Endodermal cell (in vitro differentiated cells): ENCODE data around the gene CBFB. TPM values are rescaled to one million over a fixed set of nuclear protein-coding genes. Genes with fewer than 3 reads are reported as not detected.

Experiments
- DNase-seq: peaks from one replicate; pipeline ENCODE4 v3.0.0-alpha.2; 2017
- H3K27ac ChIP-seq: 2 replicates; pipeline ENCODE4 v1.5.1; 2013; ENCODE audit warnings: mild to moderate bottlenecking, low read depth, low read length, moderate library complexity
- H3K27me3 ChIP-seq: 2 replicates; pipeline ENCODE4 v1.6.1; 2013; ENCODE audit warnings: mild to moderate bottlenecking, low read length, moderate library complexity; ENCODE audit not compliant: insufficient read depth, control insufficient read depth, poor library complexity, severe bottlenecking
- H3K36me3 ChIP-seq: 2 replicates; pipeline ENCODE4 v1.7.0; 2013; ENCODE audit warnings: mild to moderate bottlenecking, low read length, moderate library complexity; ENCODE audit not compliant: control insufficient read depth, insufficient read depth
- H3K4me1 ChIP-seq: one replicate; pipeline ENCODE4 v1.7.0; 2013; ENCODE audit warnings: low read length; ENCODE audit not compliant: control insufficient read depth, insufficient read depth
- H3K4me3 ChIP-seq: 2 replicates; pipeline ENCODE4 v1.5.1; 2013; ENCODE audit warnings: mild to moderate bottlenecking, low read length, moderate library complexity
- H3K9ac ChIP-seq: 2 replicates; pipeline ENCODE4 v1.6.1; 2013; ENCODE audit warnings: mild to moderate bottlenecking, low read length, moderate library complexity; ENCODE audit not compliant: poor library complexity, severe bottlenecking; ENCODE audit errors: extremely low read depth
- H3K9me3 ChIP-seq: 2 replicates; pipeline ENCODE4 v1.6.1; 2013; ENCODE audit warnings: mild to moderate bottlenecking, low read length, moderate library complexity; ENCODE audit not compliant: control insufficient read depth
- H3K27ac Mint-ChIP-seq: 2 replicates; pipeline ENCODE4 v1.8.0; 2020; ENCODE audit warnings: mixed read lengths
- H3K27me3 Mint-ChIP-seq: 2 replicates; pipeline ENCODE4 v1.8.0; 2021; ENCODE audit warnings: mild to moderate bottlenecking, mixed read lengths; ENCODE audit not compliant: insufficient read depth
- H3K36me3 Mint-ChIP-seq: 2 replicates; pipeline ENCODE4 v1.8.0; 2020; ENCODE audit warnings: low read depth, mixed read lengths
- H3K4me1 Mint-ChIP-seq: 2 replicates; pipeline ENCODE4 v1.8.0; 2020; ENCODE audit warnings: mixed read lengths
- H3K4me3 Mint-ChIP-seq: 2 replicates; pipeline ENCODE4 v1.8.0; 2020; ENCODE audit warnings: mild to moderate bottlenecking, moderate library complexity, mixed read lengths
- H3K9me3 Mint-ChIP-seq: 2 replicates; pipeline ENCODE4 v1.8.0; 2020; ENCODE audit warnings: mild to moderate bottlenecking, mixed read lengths
- WGBS, 2 experiments: methylation state at CpG; one replicate each; pipeline versions ENCODE4 v1.1.5 to v1.1.7; 2013; ENCODE audit warnings: missing lambda C conversion rate in 2 of 2, mixed read lengths in 1 of 2; ENCODE audit not compliant: insufficient coverage in 1 of 2, insufficient read length in 1 of 2; 5-methylcytosine and 5-hydroxymethylcytosine counted together
- total RNA-seq, 2 donors: library from RNA; stranded (reverse); fragmentation: NEBNext Ultra II Directional in 1 of 2; extraction: Animal tissue kit (Norgen Biotek cat#: 25700) in 1 of 2; gene quantifications; 2 replicates in 1 of 2; 3 replicates in 1 of 2; pipeline ENCODE4 v1.2.1, GENCODE V29; 2021
- TF ChIP-seq, protein P1 (sequence below): fragments of 200-600 bp; sonication (generic); conservative IDR thresholded peaks from 2 replicates; pipeline ENCODE4 v1.5.0; 2021; ENCODE audit warnings: antibody characterized with exemption, mild to moderate bottlenecking

CBFB gene
- total RNA-seq, 2 donors from 2014 or later: 93.9 to 95.2 TPM

DNA sequence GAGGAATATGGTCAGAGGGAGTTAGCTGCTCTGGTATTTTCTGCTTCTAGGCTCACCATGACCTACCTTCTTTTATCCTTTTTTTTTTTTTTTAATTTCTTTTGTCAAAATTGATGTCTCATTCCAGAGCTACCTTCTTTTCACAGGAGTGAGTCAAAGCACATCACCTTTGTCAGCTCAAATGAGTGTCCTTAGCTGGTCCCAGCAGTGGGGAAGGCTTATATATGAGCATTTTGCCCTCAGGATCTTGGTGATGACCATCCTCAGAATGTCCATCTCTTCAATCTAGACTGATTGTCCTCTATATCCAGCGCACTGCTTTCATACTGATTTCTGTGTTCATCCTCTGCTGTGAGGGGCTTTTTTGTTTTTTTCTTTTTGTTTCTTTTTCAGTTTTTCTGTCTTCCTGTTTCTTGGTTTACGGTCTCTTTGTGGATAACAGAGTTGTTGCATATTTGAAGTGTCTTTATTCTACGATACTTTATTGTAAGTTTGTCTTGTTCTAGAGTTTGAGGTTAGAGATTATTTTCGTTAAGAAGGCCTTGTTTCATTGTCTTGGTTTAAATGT, 24.9 kb downstream of the CBFB start:
- no peak for DNase-seq
- peak overlapping the region; percentile 62 for H3K27ac Mint-ChIP-seq
- TF ChIP-seq, protein P1, sequence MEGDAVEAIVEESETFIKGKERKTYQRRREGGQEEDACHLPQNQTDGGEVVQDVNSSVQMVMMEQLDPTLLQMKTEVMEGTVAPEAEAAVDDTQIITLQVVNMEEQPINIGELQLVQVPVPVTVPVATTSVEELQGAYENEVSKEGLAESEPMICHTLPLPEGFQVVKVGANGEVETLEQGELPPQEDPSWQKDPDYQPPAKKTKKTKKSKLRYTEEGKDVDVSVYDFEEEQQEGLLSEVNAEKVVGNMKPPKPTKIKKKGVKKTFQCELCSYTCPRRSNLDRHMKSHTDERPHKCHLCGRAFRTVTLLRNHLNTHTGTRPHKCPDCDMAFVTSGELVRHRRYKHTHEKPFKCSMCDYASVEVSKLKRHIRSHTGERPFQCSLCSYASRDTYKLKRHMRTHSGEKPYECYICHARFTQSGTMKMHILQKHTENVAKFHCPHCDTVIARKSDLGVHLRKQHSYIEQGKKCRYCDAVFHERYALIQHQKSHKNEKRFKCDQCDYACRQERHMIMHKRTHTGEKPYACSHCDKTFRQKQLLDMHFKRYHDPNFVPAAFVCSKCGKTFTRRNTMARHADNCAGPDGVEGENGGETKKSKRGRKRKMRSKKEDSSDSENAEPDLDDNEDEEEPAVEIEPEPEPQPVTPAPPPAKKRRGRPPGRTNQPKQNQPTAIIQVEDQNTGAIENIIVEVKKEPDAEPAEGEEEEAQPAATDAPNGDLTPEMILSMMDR: no peak

DNA sequence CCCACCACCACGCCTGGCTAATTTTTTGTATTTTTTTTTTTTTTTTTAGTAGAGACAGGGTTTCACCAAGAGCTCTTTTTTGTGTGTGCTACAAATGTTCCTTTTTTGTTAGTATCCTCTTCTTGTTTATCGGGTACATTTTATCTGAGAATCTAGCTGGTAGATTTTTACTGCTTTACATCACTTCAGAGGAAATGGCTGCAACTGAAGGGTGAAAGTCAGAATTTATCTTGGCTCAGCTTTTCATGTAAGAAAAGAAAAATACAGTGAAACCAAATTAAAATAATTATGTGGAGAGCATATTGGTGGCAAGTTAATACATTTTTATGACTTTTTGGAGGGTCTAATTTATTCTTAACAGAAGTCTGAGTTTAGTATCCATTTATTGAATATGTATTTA, 26.0 kb downstream of the CBFB start:
- no peak for DNase-seq
- peaks cover 72% of the 10 kb centered on the region for H3K36me3 ChIP-seq

More for the DNA sequence above, 24.9 kb downstream of the CBFB start:
- peaks cover 2% of the 10 kb centered on the region for H3K9me3 Mint-ChIP-seq
- H3K4me1 Mint-ChIP-seq: no peaks in the 10 kb centered on the region
- Histone ChIP-seq H3K9me3 (no peaks in the 10 kb centered on the region), H3K27ac (no peak overlapping the region), H3K27me3 (no peaks in the 10 kb centered on the region), H3K9ac (no peak overlapping the region), H3K4me3 (no peak overlapping the region), H3K36me3 (peaks cover 68% of the 10 kb centered on the region), H3K4me1 (no peaks in the 10 kb centered on the region)
- H3K27me3 Mint-ChIP-seq: no peaks in the 10 kb centered on the region
- WGBS, 2 experiments: 80 to 96% methylated on average over 1 to 4 of the region's 4 CpGs
- peaks cover 39% of the 10 kb centered on the region for H3K36me3 Mint-ChIP-seq
- H3K4me3 Mint-ChIP-seq: no peak overlapping the region

DNA sequence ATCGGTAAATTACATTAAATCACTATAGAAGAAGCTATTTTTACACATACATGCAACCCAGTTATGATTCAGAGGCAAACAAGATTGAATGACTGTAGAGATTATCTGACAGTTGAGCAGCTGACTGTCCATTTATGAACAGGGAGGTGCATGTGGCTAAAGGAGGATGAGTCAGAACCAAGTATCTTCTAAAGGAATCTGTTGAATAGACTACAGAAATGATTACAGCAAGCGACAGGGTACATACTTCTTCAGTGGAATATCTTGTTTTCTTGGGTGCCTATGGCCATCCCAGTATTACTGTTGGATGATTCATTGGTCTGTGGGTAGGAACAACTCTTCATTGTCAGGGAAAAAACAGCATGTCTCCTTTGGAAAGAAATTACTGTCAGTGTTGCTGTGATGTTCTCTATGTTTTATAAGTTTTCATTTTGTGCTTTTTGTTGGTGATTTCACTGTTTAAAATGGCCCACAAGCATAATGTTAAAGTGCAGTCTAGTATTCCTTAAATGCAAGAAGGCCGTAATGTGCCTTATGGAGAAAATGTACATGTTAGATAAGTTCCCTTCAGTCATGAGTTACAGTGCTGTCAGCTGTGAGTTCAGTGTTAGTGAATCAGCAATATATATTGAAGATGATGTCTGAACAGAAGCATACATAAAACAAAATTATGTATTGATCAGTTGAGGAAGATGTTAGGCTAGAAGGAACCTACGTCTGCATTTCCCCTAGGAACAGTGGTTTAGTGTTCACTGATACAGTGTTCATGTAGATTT, 27.0 kb downstream of the CBFB start:
- Mint-ChIP-seq H3K36me3 (peaks cover 49% of the 10 kb centered on the region), H3K4me1 (no peaks in the 10 kb centered on the region), H3K27ac (no peak overlapping the region), H3K27me3 (no peaks in the 10 kb centered on the region), H3K9me3 (peaks cover 2% of the 10 kb centered on the region), H3K4me3 (no peak overlapping the region)
- no peak for DNase-seq
- H3K27me3 ChIP-seq: no peaks in the 10 kb centered on the region
- 95 to 100% methylated on average over 2 to 3 of the region's 4 CpGs for WGBS, 2 experiments
- no peaks in the 10 kb centered on the region for H3K4me1 ChIP-seq
- H3K9ac ChIP-seq: no peak overlapping the region
- H3K9me3 ChIP-seq: no peaks in the 10 kb centered on the region
- H3K36me3 ChIP-seq: peaks cover 73% of the 10 kb centered on the region
- TF ChIP-seq, protein P1: no peak
- no peak overlapping the region for H3K4me3 ChIP-seq
- no peak overlapping the region for H3K27ac ChIP-seq

More for the DNA sequence above, 26.0 kb downstream of the CBFB start:
- no peaks in the 10 kb centered on the region for H3K27me3 ChIP-seq
- Mint-ChIP-seq H3K36me3 (peaks cover 43% of the 10 kb centered on the region), H3K4me1 (no peaks in the 10 kb centered on the region), H3K27ac (no peak overlapping the region), H3K9me3 (peaks cover 2% of the 10 kb centered on the region), H3K27me3 (no peaks in the 10 kb centered on the region), H3K4me3 (no peak overlapping the region)
- WGBS, 2 experiments: 96% methylated on average over 2 of the region's 2 CpGs; no CpG with 5 or more reads in 1 of the 2 experiments
- H3K9ac ChIP-seq: no peak overlapping the region
- H3K4me1 ChIP-seq: no peaks in the 10 kb centered on the region
- TF ChIP-seq, protein P1: no peak
- H3K4me3 ChIP-seq: no peak overlapping the region
- no peak overlapping the region for H3K27ac ChIP-seq
- H3K9me3 ChIP-seq: no peaks in the 10 kb centered on the region
